Activated CD4-positive, alpha-beta memory T cell treated with anti-CD3 and anti-CD28 coated beads, Interleukin-2, amount 10 ng/mL, durations not matched to agents 7 days and 5 days (primary cell): ENCODE measurements around the gene PYGM. TPM values are rescaled to one million over a fixed set of nuclear protein-coding genes. Genes with fewer than 3 reads are reported as not detected.
A peak's percentile ranks its signal among the peaks of the same experiment; 100 is the strongest.

Experiments used
- CTCF ChIA-PET: fragments of 350-600 bp; sonication (Branson Sonifier 250); formaldehyde crosslinking; loops from one replicate; lab custom pipeline; 2021; ENCODE audit warnings: antibody characterized with exemption, inconsistent platforms; lab: Charles Lee
- POLR2A ChIA-PET: fragments of 350-600 bp; sonication (Branson Sonifier 250); formaldehyde crosslinking; loops from one replicate; lab custom pipeline; 2021; ENCODE audit warnings: antibody characterized with exemption; lab: Charles Lee
- DNase-seq: peaks from one replicate; pipeline ENCODE4 v3.0.0-alpha.2; 2020
- H3K27ac Mint-ChIP-seq: one replicate; pipeline ENCODE4 v1.8.0; 2021; ENCODE audit warnings: mild to moderate bottlenecking, mixed read lengths
- H3K27me3 Mint-ChIP-seq: one replicate; pipeline ENCODE4 v1.8.0; 2021; ENCODE audit warnings: mixed read lengths
- H3K36me3 Mint-ChIP-seq: one replicate; pipeline ENCODE4 v1.8.0; 2021; ENCODE audit warnings: low read depth, mixed read lengths
- H3K4me1 Mint-ChIP-seq: one replicate; pipeline ENCODE4 v1.8.0; 2021; ENCODE audit warnings: mixed read lengths
- H3K4me3 Mint-ChIP-seq: one replicate; pipeline ENCODE4 v1.8.0; 2021; ENCODE audit warnings: mild to moderate bottlenecking, mixed read lengths
- H3K9me3 Mint-ChIP-seq: one replicate; pipeline ENCODE4 v1.8.0; 2021; ENCODE audit warnings: mixed read lengths
- total RNA-seq, 2 experiments: library from RNA; stranded (reverse); gene quantifications; one replicate each; pipeline ENCODE4 v1.2.3, GENCODE V29; 2021

The PYGM gene
- total RNA-seq, 2 experiments from 2014 or later = 3.1 to 4.0 TPM

- peaks cover 17% of the 10 kb centered on the region for H3K4me1 Mint-ChIP-seq
- ChIA-PET CTCF (interaction anchor here (1.2 kb wide), 1 partner anchor 47 kb away, joined by 5 read pairs; no protein-coding TSS in a partner anchor), POLR2A (interaction anchor here (0.8 to 1.2 kb wide), 3 partner anchors 8 to 34 kb away, joined by 3 to 4 read pairs (median 4); partner anchors contain the start of gene RASGRP2)
- peaks cover 67% of the 10 kb centered on the region for H3K36me3 Mint-ChIP-seq
- H3K27ac Mint-ChIP-seq = no peak overlapping the region
- no peak overlapping the region for H3K4me3 Mint-ChIP-seq
- H3K9me3 Mint-ChIP-seq = no peaks in the 10 kb centered on the region
- H3K27me3 Mint-ChIP-seq = no peaks in the 10 kb centered on the region
- no peak for DNase-seq
Measured at GRCh38 chr11:64735725-64736259, 24.0 kb downstream of the PYGM start.

GRCh38 chr11:64734811-64735724 lies 24.7 kb downstream of the PYGM start:
- ChIA-PET POLR2A (interaction anchor here (0.9 to 1.2 kb wide), 2 partner anchors 11 to 40 kb away, joined by 3 to 4 read pairs; no protein-coding TSS in a partner anchor), CTCF (interaction anchor here (0.5 to 1.2 kb wide), 3 partner anchors 7 to 46 kb away, joined by 3 to 5 read pairs (median 4); no protein-coding TSS in a partner anchor)
- no peaks in the 10 kb centered on the region for H3K27me3 Mint-ChIP-seq
- no peak for DNase-seq
- peaks cover 67% of the 10 kb centered on the region for H3K36me3 Mint-ChIP-seq
- no peak overlapping the region for H3K4me3 Mint-ChIP-seq
- no peak overlapping the region for H3K27ac Mint-ChIP-seq
- no peaks in the 10 kb centered on the region for H3K9me3 Mint-ChIP-seq
- peaks cover 11% of the 10 kb centered on the region for H3K4me1 Mint-ChIP-seq

- Mint-ChIP-seq H3K9me3 (no peaks in the 10 kb centered on the region), H3K27me3 (no peaks in the 10 kb centered on the region), H3K36me3 (peaks cover 68% of the 10 kb centered on the region), H3K27ac (no peak overlapping the region), H3K4me3 (no peak overlapping the region), H3K4me1 (peaks cover 11% of the 10 kb centered on the region)
- POLR2A ChIA-PET = no interaction called here
- CTCF ChIA-PET = no interaction called here
- DNase-seq = no peak
Measured at GRCh38 chr11:64731601-64732000, 28.2 kb downstream of the PYGM start.

- H3K27ac Mint-ChIP-seq = no peak overlapping the region
- H3K27me3 Mint-ChIP-seq = no peaks in the 10 kb centered on the region
- no peak for DNase-seq
- no peaks in the 10 kb centered on the region for H3K9me3 Mint-ChIP-seq
- ChIA-PET POLR2A (no interaction called here), CTCF (no interaction called here)
- no peak overlapping the region for H3K4me3 Mint-ChIP-seq
- peaks cover 11% of the 10 kb centered on the region for H3K4me1 Mint-ChIP-seq
- peaks cover 57% of the 10 kb centered on the region for H3K36me3 Mint-ChIP-seq
Measured at GRCh38 chr11:64729851-64730382, 29.9 kb downstream of the PYGM start.

- H3K27me3 Mint-ChIP-seq = no peaks in the 10 kb centered on the region
- ChIA-PET CTCF (no interaction called here), POLR2A (no interaction called here)
- no peaks in the 10 kb centered on the region for H3K9me3 Mint-ChIP-seq
- H3K4me3 Mint-ChIP-seq = no peak overlapping the region
- H3K27ac Mint-ChIP-seq = no peak overlapping the region
- H3K4me1 Mint-ChIP-seq = peaks cover 11% of the 10 kb centered on the region
- peaks cover 50% of the 10 kb centered on the region for H3K36me3 Mint-ChIP-seq
- DNase-seq = no peak
Measured at GRCh38 chr11:64728757-64729365, 30.9 kb downstream of the PYGM start.

GRCh38 chr11:64726867-64727530 lies 32.8 kb downstream of the PYGM start:
- H3K27me3 Mint-ChIP-seq = peaks cover 5% of the 10 kb centered on the region
- H3K4me3 Mint-ChIP-seq = no peak overlapping the region
- no peaks in the 10 kb centered on the region for H3K9me3 Mint-ChIP-seq
- peaks cover 10% of the 10 kb centered on the region for H3K4me1 Mint-ChIP-seq
- ChIA-PET POLR2A (interaction anchor here (1.1 kb wide), 2 partner anchors 18 to 36 kb away, joined by 3 read pairs; no protein-coding TSS in a partner anchor), CTCF (no interaction called here)
- DNase-seq = no peak
- H3K36me3 Mint-ChIP-seq = peaks cover 43% of the 10 kb centered on the region
- H3K27ac Mint-ChIP-seq = no peak overlapping the region

- H3K9me3 Mint-ChIP-seq = no peaks in the 10 kb centered on the region
- no peak overlapping the region for H3K27ac Mint-ChIP-seq
- peaks cover 13% of the 10 kb centered on the region for H3K27me3 Mint-ChIP-seq
- ChIA-PET POLR2A (interaction anchor here (1.1 kb wide), 2 partner anchors 19 to 37 kb away, joined by 3 read pairs; no protein-coding TSS in a partner anchor), CTCF (no interaction called here)
- no peak for DNase-seq
- H3K4me1 Mint-ChIP-seq = peaks cover 10% of the 10 kb centered on the region
- peaks cover 35% of the 10 kb centered on the region for H3K36me3 Mint-ChIP-seq
- no peak overlapping the region for H3K4me3 Mint-ChIP-seq
Measured at GRCh38 chr11:64726211-64726641, 33.5 kb downstream of the PYGM start.

- Mint-ChIP-seq H3K36me3 (peaks cover 27% of the 10 kb centered on the region), H3K27ac (no peak overlapping the region), H3K27me3 (peaks cover 25% of the 10 kb centered on the region), H3K9me3 (no peaks in the 10 kb centered on the region), H3K4me1 (peaks cover 10% of the 10 kb centered on the region), H3K4me3 (no peak overlapping the region)
- ChIA-PET POLR2A (interaction anchor here (0.7 kb wide), 1 partner anchor 20 kb away, joined by 3 read pairs; no protein-coding TSS in a partner anchor), CTCF (no interaction called here)
- no peak for DNase-seq
Measured at GRCh38 chr11:64724863-64725532, 34.8 kb downstream of the PYGM start.

- ChIA-PET CTCF (no interaction called here), POLR2A (no interaction called here)
- H3K4me3 Mint-ChIP-seq = peak overlapping the region; percentile 60
- DNase-seq = no peak
- no peaks in the 10 kb centered on the region for H3K9me3 Mint-ChIP-seq
- peaks cover 10% of the 10 kb centered on the region for H3K4me1 Mint-ChIP-seq
- H3K36me3 Mint-ChIP-seq = peaks cover 20% of the 10 kb centered on the region
- no peak overlapping the region for H3K27ac Mint-ChIP-seq
- peaks cover 31% of the 10 kb centered on the region for H3K27me3 Mint-ChIP-seq
Measured at GRCh38 chr11:64723907-64724862, 35.6 kb downstream of the PYGM start.

GRCh38 chr11:64723117-64723906 lies 36.5 kb downstream of the PYGM start, which contains the start of gene NRXN2:
Gene NRXN2 (minus strand): TSS chr11:64723197. CDS start chr11:64713699, 9,498 bp downstream.
- peaks cover 10% of the 10 kb centered on the region for H3K4me1 Mint-ChIP-seq
- H3K9me3 Mint-ChIP-seq = no peaks in the 10 kb centered on the region
- H3K27me3 Mint-ChIP-seq = peaks cover 36% of the 10 kb centered on the region
- peak; percentile 90 for DNase-seq
- peaks cover 14% of the 10 kb centered on the region for H3K36me3 Mint-ChIP-seq
- H3K4me3 Mint-ChIP-seq = peak within 1 kb of the TSS; percentile 60
- no peak within 1 kb of the TSS for H3K27ac Mint-ChIP-seq
- ChIA-PET POLR2A (no interaction called here), CTCF (no interaction called here)
